Tibial nerve (tissue), 3 donors: ENCODE data around the gene CD79A.

ENCODE experiments used
- POLR2A ChIP-seq, 2 donors: fragments of 450-650 bp; IDR thresholded peaks; one replicate each; pipeline ENCODE4 v1.6.1; 2017; ENCODE audit warnings: antibody characterized with exemption in 2 of 2, mild to moderate bottlenecking in 2 of 2, moderate library complexity in 2 of 2
- TF ChIP-seq, protein P1 (sequence below), 5 experiments: fragments of 200-600 bp in 3 of 5; fragments of 450-650 bp in 2 of 5; sonication (generic) in 3 of 5; IDR thresholded peaks; one replicate each; pipeline ENCODE4 v1.5.1; 2016 to 2019; ENCODE audit warnings: antibody characterized with exemption in 5 of 5, mild to moderate bottlenecking in 3 of 5, moderate library complexity in 2 of 5

DNA sequence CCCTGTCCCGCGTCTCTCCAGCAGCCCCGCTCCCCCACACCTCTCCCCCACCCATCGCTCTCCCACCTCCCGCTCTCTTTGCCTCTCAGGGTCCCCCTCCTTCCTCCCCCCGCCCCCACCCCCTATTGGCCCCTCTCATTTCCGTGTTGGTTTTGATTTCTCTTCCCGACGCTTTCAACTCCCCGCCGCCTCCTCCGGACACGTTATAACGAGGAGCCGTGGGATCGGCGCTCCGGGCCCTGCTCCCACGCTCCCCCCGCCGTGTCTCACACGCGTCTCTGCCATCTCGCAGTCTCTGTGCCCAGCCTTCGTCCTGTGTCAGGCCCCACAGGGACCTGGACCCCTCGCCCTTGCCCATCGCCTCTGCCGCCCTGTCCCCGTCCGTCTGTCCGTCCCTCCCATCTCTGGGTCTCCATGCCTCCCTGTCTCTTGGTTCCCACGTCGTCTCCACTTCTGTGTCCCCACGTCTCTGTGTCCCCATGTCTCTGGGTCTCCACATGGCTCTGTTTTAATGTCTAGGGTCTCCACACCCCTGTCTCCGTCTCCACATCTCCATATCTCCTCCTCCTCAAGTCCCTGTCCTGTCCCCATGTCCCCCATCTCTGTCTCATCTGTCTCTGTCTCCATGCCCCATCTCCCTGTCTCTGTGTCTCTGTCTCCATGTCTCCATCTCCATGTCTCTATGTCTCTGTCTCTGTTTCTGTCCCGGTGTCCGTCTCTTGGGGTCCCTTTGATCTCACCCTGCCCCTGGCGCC lies 38.1 kb downstream of the CD79A start:
- TF ChIP-seq, protein P1, sequence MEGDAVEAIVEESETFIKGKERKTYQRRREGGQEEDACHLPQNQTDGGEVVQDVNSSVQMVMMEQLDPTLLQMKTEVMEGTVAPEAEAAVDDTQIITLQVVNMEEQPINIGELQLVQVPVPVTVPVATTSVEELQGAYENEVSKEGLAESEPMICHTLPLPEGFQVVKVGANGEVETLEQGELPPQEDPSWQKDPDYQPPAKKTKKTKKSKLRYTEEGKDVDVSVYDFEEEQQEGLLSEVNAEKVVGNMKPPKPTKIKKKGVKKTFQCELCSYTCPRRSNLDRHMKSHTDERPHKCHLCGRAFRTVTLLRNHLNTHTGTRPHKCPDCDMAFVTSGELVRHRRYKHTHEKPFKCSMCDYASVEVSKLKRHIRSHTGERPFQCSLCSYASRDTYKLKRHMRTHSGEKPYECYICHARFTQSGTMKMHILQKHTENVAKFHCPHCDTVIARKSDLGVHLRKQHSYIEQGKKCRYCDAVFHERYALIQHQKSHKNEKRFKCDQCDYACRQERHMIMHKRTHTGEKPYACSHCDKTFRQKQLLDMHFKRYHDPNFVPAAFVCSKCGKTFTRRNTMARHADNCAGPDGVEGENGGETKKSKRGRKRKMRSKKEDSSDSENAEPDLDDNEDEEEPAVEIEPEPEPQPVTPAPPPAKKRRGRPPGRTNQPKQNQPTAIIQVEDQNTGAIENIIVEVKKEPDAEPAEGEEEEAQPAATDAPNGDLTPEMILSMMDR (IDR thresholded peaks at IDR 0.05), result no peak
- TF ChIP-seq POLR2A (IDR thresholded peaks at IDR 0.05), result no peak
